Panc1 (cell line): ENCODE data around the gene PKP2. TPM values are rescaled to one million over a fixed set of nuclear protein-coding genes. Genes with fewer than 3 reads are reported as not detected.

ENCODE experiments used
- ATAC-seq: fragments of 200-7000 bp; cut with Tn5 transposase; 2 replicates; pipeline ENCODE4 v1.9.1; 2020; ENCODE audit warnings: mild to moderate bottlenecking, moderate library complexity
- BruUV-seq: library from RNA; stranded (reverse); fragments of 400-500 nt; replicated peaks from 2 replicates; lab custom pipeline; 2021; lab: Mats Ljungman, UMichigan
- CTCF ChIA-PET: fragments of 300-600 bp; sonication (Branson Sonifier 250); formaldehyde crosslinking; loops from one replicate; lab custom pipeline; 2022; ENCODE audit warnings: antibody characterized with exemption; lab: Charles Lee
- POLR2A ChIA-PET: fragments of 300-600 bp; sonication (Branson Sonifier 250); formaldehyde crosslinking; loops from one replicate; lab custom pipeline; 2022; ENCODE audit warnings: antibody characterized with exemption; lab: Charles Lee
- DNase-seq: peaks from one replicate; pipeline ENCODE4 v3.0.0-alpha.2; 2010; ENCODE audit warnings: low read depth, low spot score
- H3K27ac ChIP-seq: 2 replicates; pipeline ENCODE4 v1.5.1; 2011; ENCODE audit warnings: mild to moderate bottlenecking, low read length, inconsistent platforms
- H3K27me3 ChIP-seq: fragments of 200-500 bp; sonication (Bioruptor generic); 2 replicates; pipeline ENCODE4 v1.6.0; 2014; ENCODE audit warnings: low read length, inconsistent platforms; ENCODE audit not compliant: control insufficient read depth, insufficient read depth
- H3K36me3 ChIP-seq: fragments of 200-500 bp; sonication (Bioruptor generic); 2 replicates; pipeline ENCODE4 v1.5.1; 2014; ENCODE audit warnings: inconsistent platforms, mild to moderate bottlenecking, low read length, moderate library complexity; ENCODE audit not compliant: control insufficient read depth, insufficient read depth
- H3K4me1 ChIP-seq: 2 replicates; pipeline ENCODE4 v1.5.1; 2011; ENCODE audit warnings: inconsistent platforms, mild to moderate bottlenecking, low read length, moderate library complexity; ENCODE audit not compliant: control insufficient read depth, insufficient read depth
- H3K4me3 ChIP-seq, 2 experiments: 2 replicates each; pipeline ENCODE4 v1.5.1; 2011 to 2012; ENCODE audit warnings: low read depth in 2 of 2, low read length in 2 of 2, mild to moderate bottlenecking in 2 of 2, inconsistent platforms in 1 of 2, moderate library complexity in 1 of 2
- H3K9me3 ChIP-seq: fragments of 200-500 bp; sonication (Bioruptor generic); 2 replicates; pipeline ENCODE4 v1.5.1; 2014; ENCODE audit warnings: low read depth, mild to moderate bottlenecking, inconsistent platforms, low read length, moderate library complexity; ENCODE audit not compliant: control insufficient read depth, insufficient read depth
- CTCF ChIP-seq: fragments of 450-650 bp; IDR thresholded peaks from 2 replicates; pipeline ENCODE4 v1.5.1; 2017; ENCODE audit warnings: mild to moderate bottlenecking
- POLR2AphosphoS5 ChIP-seq: IDR thresholded peaks from 2 replicates; pipeline ENCODE4 v1.6.1; 2012; ENCODE audit warnings: mild to moderate bottlenecking, low read depth, low read length, moderate library complexity
- SIN3A ChIP-seq: IDR thresholded peaks from 2 replicates; pipeline ENCODE4 v1.6.1; 2012; ENCODE audit warnings: low read depth, mild to moderate bottlenecking, low read length, moderate library complexity, borderline replicate concordance; ENCODE audit not compliant: insufficient read depth
- TCF7L2 ChIP-seq: IDR thresholded peaks from 2 replicates; pipeline ENCODE4 v1.6.1; 2011; ENCODE audit warnings: mild to moderate bottlenecking, low read depth, low read length, inconsistent platforms
- in situ Hi-C: cut with HindIII; loops from 2 replicates; pipeline ENCODE4 v1.10.0; 2016; ENCODE audit warnings: low sequenced_read_pairs, low pct_unique_long_range_greater_than_20kb
- intact Hi-C: fragments of 100-400 bp; cut with micrococcal nuclease; formaldehyde crosslinking; loops from one replicate; pipeline ENCODE4 v1.10.0; 2022; ENCODE audit not compliant: unreplicated experiment
- total RNA-seq: library from RNA; stranded (reverse); gene quantifications from one replicate; pipeline ENCODE4 v1.2.1, GENCODE V29; 2021; ENCODE audit not compliant: unreplicated experiment
- TF ChIP-seq, protein P1 (sequence below), 2 experiments: IDR thresholded peaks; 2 replicates each; pipeline ENCODE4 v1.6.1; 2011 to 2012; ENCODE audit warnings: low read depth in 2 of 2, control low read depth in 1 of 2, low read length in 1 of 2, mild to moderate bottlenecking in 1 of 2, moderate library complexity in 1 of 2; ENCODE audit not compliant: insufficient read depth in 1 of 2

The PKP2 gene
- total RNA-seq, 1 experiment from 2014 or later: 2.2 TPM

DNA sequence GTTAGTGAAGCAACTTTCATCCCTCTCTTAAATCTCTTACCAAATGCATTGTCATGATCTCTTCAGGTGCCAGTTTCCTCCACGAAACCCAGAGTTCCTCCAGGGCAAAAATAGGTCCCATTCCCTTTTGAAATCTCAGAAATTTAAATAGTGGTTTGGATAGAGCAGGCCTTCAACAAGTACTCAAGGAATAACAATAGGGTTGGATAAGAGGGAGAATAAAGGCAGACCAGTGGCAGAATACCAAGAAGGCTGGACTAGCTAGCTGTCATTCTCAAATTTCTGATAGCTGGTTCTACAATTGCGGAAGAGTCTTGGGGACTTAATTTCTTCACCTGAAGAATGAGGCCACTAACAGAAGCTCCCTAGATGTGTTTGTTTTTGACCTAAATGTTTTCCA, 62.5 kb downstream of the PKP2 start:
- Histone ChIP-seq H3K9me3 (no peaks in the 10 kb centered on the region), H3K27me3 (0 out of 2 replicates have a peak, but pooled peaks cover 3% of the 10 kb centered on the region), H3K27ac (no peak overlapping the region), H3K4me3 (no peak overlapping the region), H3K4me1 (no peaks in the 10 kb centered on the region), H3K36me3 (no peaks in the 10 kb centered on the region)
- ATAC-seq (no peak), DNase-seq (no peak)
- no TSS peak for BruUV-seq
- TF ChIP-seq, protein P1, sequence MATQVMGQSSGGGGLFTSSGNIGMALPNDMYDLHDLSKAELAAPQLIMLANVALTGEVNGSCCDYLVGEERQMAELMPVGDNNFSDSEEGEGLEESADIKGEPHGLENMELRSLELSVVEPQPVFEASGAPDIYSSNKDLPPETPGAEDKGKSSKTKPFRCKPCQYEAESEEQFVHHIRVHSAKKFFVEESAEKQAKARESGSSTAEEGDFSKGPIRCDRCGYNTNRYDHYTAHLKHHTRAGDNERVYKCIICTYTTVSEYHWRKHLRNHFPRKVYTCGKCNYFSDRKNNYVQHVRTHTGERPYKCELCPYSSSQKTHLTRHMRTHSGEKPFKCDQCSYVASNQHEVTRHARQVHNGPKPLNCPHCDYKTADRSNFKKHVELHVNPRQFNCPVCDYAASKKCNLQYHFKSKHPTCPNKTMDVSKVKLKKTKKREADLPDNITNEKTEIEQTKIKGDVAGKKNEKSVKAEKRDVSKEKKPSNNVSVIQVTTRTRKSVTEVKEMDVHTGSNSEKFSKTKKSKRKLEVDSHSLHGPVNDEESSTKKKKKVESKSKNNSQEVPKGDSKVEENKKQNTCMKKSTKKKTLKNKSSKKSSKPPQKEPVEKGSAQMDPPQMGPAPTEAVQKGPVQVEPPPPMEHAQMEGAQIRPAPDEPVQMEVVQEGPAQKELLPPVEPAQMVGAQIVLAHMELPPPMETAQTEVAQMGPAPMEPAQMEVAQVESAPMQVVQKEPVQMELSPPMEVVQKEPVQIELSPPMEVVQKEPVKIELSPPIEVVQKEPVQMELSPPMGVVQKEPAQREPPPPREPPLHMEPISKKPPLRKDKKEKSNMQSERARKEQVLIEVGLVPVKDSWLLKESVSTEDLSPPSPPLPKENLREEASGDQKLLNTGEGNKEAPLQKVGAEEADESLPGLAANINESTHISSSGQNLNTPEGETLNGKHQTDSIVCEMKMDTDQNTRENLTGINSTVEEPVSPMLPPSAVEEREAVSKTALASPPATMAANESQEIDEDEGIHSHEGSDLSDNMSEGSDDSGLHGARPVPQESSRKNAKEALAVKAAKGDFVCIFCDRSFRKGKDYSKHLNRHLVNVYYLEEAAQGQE (IDR thresholded peaks at IDR 0.05; ENCODE audit: insufficient read depth in 1 of 2, low read depth in 2 of 2, low read length in 1 of 2): no peak
- no peak for TF ChIP-seq POLR2AphosphoS5
- no peak for TF ChIP-seq TCF7L2
- no peak for TF ChIP-seq CTCF
- TF ChIP-seq SIN3A: no peak
- CTCF ChIA-PET: no interaction called here
- POLR2A ChIA-PET: interaction anchor here (0.6 kb wide), 1 partner anchor 180 kb away, joined by 3 read pairs; no protein-coding TSS in a partner anchor
- in situ Hi-C loops (no loop called here), intact Hi-C loops (no loop called here)

DNA sequence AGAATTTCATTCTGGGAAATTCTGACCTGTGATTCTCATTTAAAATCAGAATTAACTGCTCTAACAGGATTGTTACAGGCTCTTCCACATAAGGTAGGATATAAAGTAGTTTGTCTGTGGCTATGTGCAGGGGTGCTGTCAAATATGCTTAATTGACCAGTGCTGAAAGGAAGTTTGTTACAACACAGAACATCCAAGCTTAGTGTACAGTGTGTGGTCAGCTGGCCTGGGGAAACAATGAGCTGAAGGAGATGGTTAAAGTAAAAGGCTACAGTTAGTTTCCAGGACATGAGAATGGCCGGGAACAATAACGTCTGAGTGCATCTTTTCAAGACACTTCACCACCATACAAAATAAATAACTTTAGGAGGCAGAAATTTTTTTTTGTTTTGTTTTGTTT, 68.0 kb downstream of the PKP2 start:
- Histone ChIP-seq H3K27me3 (0 out of 2 replicates have a peak, but pooled peaks cover 3% of the 10 kb centered on the region), H3K4me1 (no peaks in the 10 kb centered on the region), H3K27ac (no peak overlapping the region), H3K9me3 (no peaks in the 10 kb centered on the region), H3K4me3 (no peak overlapping the region), H3K36me3 (no peaks in the 10 kb centered on the region)
- intact Hi-C loops (no loop called here), in situ Hi-C loops (no loop called here)
- POLR2A ChIA-PET: no interaction called here
- ATAC-seq (no peak), DNase-seq (no peak)
- TF ChIP-seq, protein P1 (IDR thresholded peaks at IDR 0.05; ENCODE audit: insufficient read depth in 1 of 2, low read depth in 2 of 2, low read length in 1 of 2): no peak
- no peak for TF ChIP-seq CTCF
- TF ChIP-seq SIN3A: no peak
- TF ChIP-seq TCF7L2: no peak
- no peak for TF ChIP-seq POLR2AphosphoS5
- BruUV-seq: no TSS peak
- CTCF ChIA-PET: no interaction called here
